Spinal cord (tissue), 10 donors: ENCODE results near the gene STON2. TPM values are rescaled to one million over a fixed set of nuclear protein-coding genes. Genes with fewer than 3 reads are reported as not detected.
"Not testable (repeated sequence)": the region's sequence is repeated elsewhere in the genome, so short reads cannot be mapped to it uniquely, and the experiment has no call there.

Experiments
- DNase-seq, 6 donors: peaks; one replicate each; pipeline versions ENCODE4 v3.0.0 to v3.0.0-alpha.2; 2013 to 2015; ENCODE audit warnings: low spot score in 6 of 6, low read depth in 4 of 6
- H3K27ac ChIP-seq: one replicate; pipeline ENCODE4 v1.5.1; 2013; ENCODE audit warnings: low read depth, low read length, control low read depth
- H3K27me3 ChIP-seq: one replicate; pipeline ENCODE4 v1.6.1; 2013; ENCODE audit warnings: low read length; ENCODE audit not compliant: control insufficient read depth, insufficient read depth
- H3K36me3 ChIP-seq: one replicate; pipeline ENCODE4 v1.6.1; 2013; ENCODE audit warnings: low read length; ENCODE audit not compliant: control insufficient read depth, insufficient read depth
- H3K4me1 ChIP-seq: one replicate; pipeline ENCODE4 v1.6.1; 2013; ENCODE audit warnings: low read length; ENCODE audit not compliant: control insufficient read depth, insufficient read depth
- H3K4me3 ChIP-seq: one replicate; pipeline ENCODE4 v1.5.1; 2013; ENCODE audit warnings: low read depth, low read length, control low read depth
- H3K9me3 ChIP-seq: one replicate; pipeline ENCODE4 v1.6.1; 2013; ENCODE audit warnings: low read length; ENCODE audit not compliant: control insufficient read depth, insufficient read depth
- WGBS: methylation state at CpG from one replicate; pipeline ENCODE4 v1.1.5; 2013; ENCODE audit warnings: missing lambda C conversion rate; ENCODE audit not compliant: insufficient coverage; 5-methylcytosine and 5-hydroxymethylcytosine counted together
- polyA plus RNA-seq, 2 donors: library from polyadenylated mRNA; unstranded; fragments of 120-200 nt; gene quantifications; one replicate each; pipeline ENCODE4 v1.2.1, GENCODE V29; 2013; ENCODE audit not compliant: insufficient read length in 2 of 2
- total RNA-seq, 2 donors: library from RNA; depleted of rRNA in 1 of 2; stranded (reverse); fragments of 120-200 nt in 1 of 2; fragments of >200 nt in 1 of 2; gene quantifications; one replicate each; pipeline versions ENCODE4 v1.2.3 to v1.2.4, GENCODE V29; 2013 to 2014
- donor health status: healthy.

The STON2 gene
- total and polyA plus RNA-seq, 4 donors = 21.8 to 81.9 (median 50.2) TPM

GRCh38 chr14:81390696-81391095 is 9.4 kb downstream of the STON2 start:
- peaks cover 19% of the 10 kb centered on the region for H3K36me3 ChIP-seq
- no peak overlapping the region for H3K4me3 ChIP-seq
- H3K27me3 ChIP-seq = no peaks in the 10 kb centered on the region
- DNase-seq = no peak
- no peak overlapping the region for H3K27ac ChIP-seq
- 96% methylated on average over 3 of the region's 3 CpGs for WGBS
- peaks cover 7% of the 10 kb centered on the region for H3K4me1 ChIP-seq
- H3K9me3 ChIP-seq = no peaks in the 10 kb centered on the region

- peaks cover 11% of the 10 kb centered on the region for H3K4me1 ChIP-seq
These were observed 11.8 kb downstream of the STON2 start for GRCh38 chr14:81388336-81388735.

GRCh38 chr14:81386290-81386745 is 13.8 kb downstream of the STON2 start:
- peak in 1 of 6 donors; percentile 55 for DNase-seq
- 41% methylated on average over 4 of the region's 4 CpGs for WGBS
- H3K4me3 ChIP-seq = no peak overlapping the region
- H3K9me3 ChIP-seq = no peaks in the 10 kb centered on the region
- no peak overlapping the region for H3K27ac ChIP-seq
- H3K4me1 ChIP-seq = peaks cover 11% of the 10 kb centered on the region
- H3K27me3 ChIP-seq = no peaks in the 10 kb centered on the region
- no peaks in the 10 kb centered on the region for H3K36me3 ChIP-seq

More at GRCh38 chr14:81388336-81388735, 11.8 kb downstream of the STON2 start:
- H3K27ac ChIP-seq = peak overlapping the region; percentile 47
- DNase-seq = peak in 2 of 6 donors; percentile 70 to 80
- H3K36me3 ChIP-seq = peaks cover 7% of the 10 kb centered on the region
- no peak overlapping the region for H3K4me3 ChIP-seq
- H3K9me3 ChIP-seq = no peaks in the 10 kb centered on the region
- no CpG with 5 or more reads among the region's 2 CpGs for WGBS
- no peaks in the 10 kb centered on the region for H3K27me3 ChIP-seq

- peaks cover 11% of the 10 kb centered on the region for H3K4me1 ChIP-seq
- DNase-seq = no peak
- H3K27me3 ChIP-seq = no peaks in the 10 kb centered on the region
- WGBS = 59% methylated on average over 5 of the region's 7 CpGs
- H3K9me3 ChIP-seq = no peaks in the 10 kb centered on the region
- no peak overlapping the region for H3K27ac ChIP-seq
- H3K36me3 ChIP-seq = no peaks in the 10 kb centered on the region
- H3K4me3 ChIP-seq = no peak overlapping the region
These were observed 14.2 kb downstream of the STON2 start for GRCh38 chr14:81385886-81386285.

GRCh38 chr14:81385419-81385818 is 14.7 kb downstream of the STON2 start:
- 100% methylated on average over 1 of the region's 1 CpG for WGBS
- Histone ChIP-seq H3K4me1 (peaks cover 11% of the 10 kb centered on the region), H3K4me3 (no peak overlapping the region), H3K9me3 (no peaks in the 10 kb centered on the region), H3K36me3 (no peaks in the 10 kb centered on the region), H3K27me3 (no peaks in the 10 kb centered on the region), H3K27ac (no peak overlapping the region)
- DNase-seq = no peak

GRCh38 chr14:81384900-81385299 is 15.2 kb downstream of the STON2 start:
- Histone ChIP-seq H3K27me3 (no peaks in the 10 kb centered on the region), H3K27ac (no peak overlapping the region), H3K4me3 (no peak overlapping the region), H3K9me3 (no peaks in the 10 kb centered on the region), H3K36me3 (no peaks in the 10 kb centered on the region), H3K4me1 (peaks cover 11% of the 10 kb centered on the region)
- DNase-seq = peak in 2 of 6 donors; percentile 47 to 78
- no CpG with 5 or more reads among the region's 1 CpG for WGBS

GRCh38 chr14:81382517-81383225 is 17.5 kb downstream of the STON2 start:
- H3K27ac ChIP-seq = no peak overlapping the region
- peaks cover 11% of the 10 kb centered on the region for H3K4me1 ChIP-seq
- no peaks in the 10 kb centered on the region for H3K36me3 ChIP-seq
- WGBS = no CpG with 5 or more reads among the region's 8 CpGs
- H3K9me3 ChIP-seq = peaks cover 2% of the 10 kb centered on the region
- H3K27me3 ChIP-seq = no peaks in the 10 kb centered on the region
- H3K4me3 ChIP-seq = no peak overlapping the region
- DNase-seq = no peak

- not testable (repeated sequence) for H3K4me1 ChIP-seq, H3K27ac ChIP-seq, H3K4me3 ChIP-seq, H3K36me3 ChIP-seq, H3K9me3 ChIP-seq, H3K27me3 ChIP-seq, DNase-seq
- WGBS = no CpG with 5 or more reads among the region's 2 CpGs
These were observed 20.1 kb downstream of the STON2 start for GRCh38 chr14:81380009-81380408.

GRCh38 chr14:81371802-81372201 is 28.3 kb downstream of the STON2 start:
- Histone ChIP-seq H3K36me3 (peaks cover 3% of the 10 kb centered on the region), H3K9me3 (no peaks in the 10 kb centered on the region), H3K27ac (no peak overlapping the region), H3K27me3 (no peaks in the 10 kb centered on the region), H3K4me3 (no peak overlapping the region), H3K4me1 (peaks cover 8% of the 10 kb centered on the region)
- WGBS = 100% methylated on average over 1 of the region's 1 CpG
- DNase-seq = no peak

- Histone ChIP-seq H3K4me1 (peaks cover 17% of the 10 kb centered on the region), H3K9me3 (no peaks in the 10 kb centered on the region), H3K27me3 (no peaks in the 10 kb centered on the region), H3K27ac (no peak overlapping the region), H3K4me3 (no peak overlapping the region), H3K36me3 (peaks cover 3% of the 10 kb centered on the region)
- no peak for DNase-seq
- 100% methylated on average over 1 of the region's 4 CpGs for WGBS
These were observed 32.6 kb downstream of the STON2 start for GRCh38 chr14:81367563-81367962.
